Keratinocyte (primary cell): ENCODE results near the gene FHL3. TPM values are rescaled to one million over a fixed set of nuclear protein-coding genes. Genes with fewer than 3 reads are reported as not detected.

ENCODE experiments used
- DNase-seq: peaks from one replicate; pipeline ENCODE4 v3.0.0-alpha.2; 2011; ENCODE audit warnings: low read depth, missing footprints, low spot score
- FAIRE-seq: peaks from 2 replicates; lab custom pipeline; 2011; peaks lifted over from hg19 to GRCh38; lab: Jason Lieb, UNC
- H2AFZ ChIP-seq: 2 replicates; pipeline ENCODE4 v1.6.0; 2012; ENCODE audit warnings: low read length, control low read depth, inconsistent platforms; ENCODE audit not compliant: control insufficient read depth
- H3K27ac ChIP-seq: 2 replicates; pipeline ENCODE4 v1.5.1; 2011; ENCODE audit warnings: low read length; ENCODE audit not compliant: control insufficient read depth, insufficient read depth
- H3K27me3 ChIP-seq: 3 replicates; pipeline ENCODE4 v1.6.0; 2011; ENCODE audit warnings: low read length; ENCODE audit not compliant: control insufficient read depth, insufficient read depth; ENCODE audit errors: extremely low read depth
- H3K36me3 ChIP-seq, 2 experiments: 2 replicates in 1 of 2; 3 replicates in 1 of 2; pipeline ENCODE4 v1.5.1; 2011; ENCODE audit warnings: low read length in 2 of 2, mild to moderate bottlenecking in 1 of 2; ENCODE audit not compliant: control insufficient read depth in 2 of 2, insufficient read depth in 2 of 2; ENCODE audit errors: extremely low read depth in 1 of 2
- H3K4me1 ChIP-seq: 3 replicates; pipeline ENCODE4 v1.5.1; 2011; ENCODE audit warnings: low read length; ENCODE audit not compliant: control insufficient read depth, insufficient read depth; ENCODE audit errors: extremely low read depth
- H3K4me2 ChIP-seq: 3 replicates; pipeline ENCODE4 v1.6.0; 2011; ENCODE audit warnings: low read depth, low read length; ENCODE audit not compliant: control insufficient read depth, insufficient read depth; ENCODE audit errors: extremely low read depth
- H3K4me3 ChIP-seq, 3 experiments: fragments of 200-600 bp in 1 of 3; sonication (generic) in 1 of 3; 2 replicates in 2 of 3; 3 replicates in 1 of 3; pipeline ENCODE4 v1.5.1; 2011 to 2016; ENCODE audit warnings: low read length in 3 of 3, mild to moderate bottlenecking in 3 of 3, control low read depth in 2 of 3, inconsistent platforms in 1 of 3, low read depth in 1 of 3, mixed read lengths in 1 of 3, mixed run types in 1 of 3, moderate library complexity in 1 of 3; ENCODE audit not compliant: control insufficient read depth in 2 of 3, insufficient read depth in 2 of 3; ENCODE audit errors: extremely low read depth in 1 of 3
- H3K79me2 ChIP-seq: 2 replicates; pipeline ENCODE4 v1.6.0; 2012; ENCODE audit warnings: low read length; ENCODE audit not compliant: control insufficient read depth, insufficient read depth
- H3K9ac ChIP-seq: 3 replicates; pipeline ENCODE4 v1.6.0; 2011; ENCODE audit warnings: low read length; ENCODE audit not compliant: control insufficient read depth, insufficient read depth; ENCODE audit errors: extremely low read depth
- H3K9me1 ChIP-seq: 3 replicates; pipeline ENCODE4 v1.6.0; 2011; ENCODE audit warnings: low read length; ENCODE audit not compliant: control insufficient read depth, insufficient read depth; ENCODE audit errors: extremely low read depth
- H3K9me3 ChIP-seq: 2 replicates; pipeline ENCODE4 v1.5.1; 2012; ENCODE audit warnings: low read depth, low read length; ENCODE audit not compliant: control insufficient read depth
- H4K20me1 ChIP-seq: 3 replicates; pipeline ENCODE4 v1.6.0; 2011; ENCODE audit warnings: low read length; ENCODE audit not compliant: control insufficient read depth, insufficient read depth; ENCODE audit errors: extremely low read depth
- CTCF ChIP-seq, 3 experiments: IDR thresholded peaks in 1 of 3; conservative IDR thresholded peaks in 1 of 3; optimal IDR thresholded peaks in 1 of 3; 2 replicates in 2 of 3; 3 replicates in 1 of 3; pipeline versions ENCODE3 to v1.5.1; 2011; ENCODE audit warnings: low read length in 3 of 3, mild to moderate bottlenecking in 3 of 3, moderate library complexity in 2 of 3, control low read depth in 1 of 3, inconsistent platforms in 1 of 3; ENCODE audit not compliant: insufficient read depth in 2 of 3; ENCODE audit errors: extremely low read depth in 1 of 3
- EZH2 ChIP-seq: IDR thresholded peaks from one replicate; pipeline ENCODE4 v1.6.1; 2012; ENCODE audit warnings: inconsistent platforms, mild to moderate bottlenecking, low read length, moderate library complexity
- dilution Hi-C: fragments of 300-500 bp; cut with MboI; formaldehyde crosslinking; loops from one replicate; pipeline ENCODE4 v1.7.0; 2020; ENCODE audit warnings: low sequenced_read_pairs; ENCODE audit not compliant: extremely low pct_ligation_motif_present
- polyA plus RNA-seq, 5 experiments: library from polyadenylated mRNA; depleted of rRNA in 3 of 5; stranded (reverse) in 3 of 5; stranded (forward) in 1 of 5; unstranded in 1 of 5; fragments of >200 nt; gene quantifications; 1 replicate in 1 of 5; 2 replicates in 3 of 5; 3 replicates in 1 of 5; pipeline versions ENCODE4 v1.2.1 to v1.2.3, GENCODE V29; 2011 to 2012; ENCODE audit warnings: missing spikeins in 2 of 5, low read depth in 1 of 5, low replicate concordance in 1 of 5

FHL3 gene
- polyA plus RNA-seq, 1 donor (not counting 4 experiments of a cell fraction or from before 2014, with no cell fraction given), result 5.1 TPM

GRCh38 chr1:38000529-38001455 lies 4.5 kb downstream of the FHL3 start:
- H3K9me1 ChIP-seq, result peaks cover 3% of the 10 kb centered on the region
- H3K4me3 ChIP-seq, result peak overlapping the region in 2 of 3 experiments; percentile 46 to 51
- peak overlapping the region; percentile 90 for H3K27ac ChIP-seq
- peak overlapping the region; percentile 68 for H3K9ac ChIP-seq
- H3K79me2 ChIP-seq, result peaks cover 53% of the 10 kb centered on the region
- FAIRE-seq, result peak; percentile 84
- no peaks in the 10 kb centered on the region for H3K9me3 ChIP-seq
- H3K27me3 ChIP-seq, result no peaks in the 10 kb centered on the region
- dilution Hi-C loops, result no loop called here
- H4K20me1 ChIP-seq, result no peaks in the 10 kb centered on the region
- peak overlapping the region; percentile 89 for H3K4me2 ChIP-seq
- H2AFZ ChIP-seq, result peak overlapping the region; percentile 47
- TF ChIP-seq CTCF (optimal IDR thresholded peaks at IDR 0.05 in 1 of 3, IDR thresholded peaks at IDR 0.05 in 1 of 3, conservative IDR thresholded peaks at IDR 0.05 in 1 of 3; ENCODE audit: extremely low read depth in 1 of 3, insufficient read depth in 2 of 3, low read length in 3 of 3), result no peak
- TF ChIP-seq EZH2, result no peak
- peaks cover 14 to 25% of the 10 kb centered on the region in 2 experiments for H3K36me3 ChIP-seq
- no peak for DNase-seq
- peaks cover 49% of the 10 kb centered on the region for H3K4me1 ChIP-seq

GRCh38 chr1:38000233-38000528 lies 5.1 kb downstream of the FHL3 start:
- Histone ChIP-seq H3K27ac (peak overlapping the region; percentile 90), H3K4me2 (peak overlapping the region; percentile 89), H4K20me1 (no peaks in the 10 kb centered on the region), H3K4me1 (peaks cover 53% of the 10 kb centered on the region), H3K9me1 (peaks cover 3% of the 10 kb centered on the region), H3K79me2 (peaks cover 53% of the 10 kb centered on the region), H3K36me3 (peaks cover 14 to 25% of the 10 kb centered on the region in 2 experiments), H3K9ac (peak overlapping the region; percentile 68), H2AFZ (peak overlapping the region; percentile 47), H3K4me3 (peak overlapping the region in 2 of 3 experiments; percentile 46 to 51), H3K27me3 (no peaks in the 10 kb centered on the region), H3K9me3 (no peaks in the 10 kb centered on the region)
- TF ChIP-seq EZH2 (no peak), CTCF (optimal IDR thresholded peaks at IDR 0.05 in 1 of 3, IDR thresholded peaks at IDR 0.05 in 1 of 3, conservative IDR thresholded peaks at IDR 0.05 in 1 of 3; ENCODE audit: extremely low read depth in 1 of 3, insufficient read depth in 2 of 3, low read length in 3 of 3) (no peak)
- FAIRE-seq, result no peak
- dilution Hi-C loops, result no loop called here
- no peak for DNase-seq
